ENCODE measurements around the gene INPP5F. TPM values are rescaled to one million over a fixed set of nuclear protein-coding genes. Genes with fewer than 3 reads are reported as not detected.

The INPP5F gene
- polyA plus RNA-seq, 1 donor (not counting 4 experiments of a cell fraction or from before 2014, with no cell fraction given), result 21.1 TPM

- DNase-seq (ENCODE audit: low read depth, low spot score) (no peak), FAIRE-seq (no peak)
- no peak for TF ChIP-seq EZH2 (IDR thresholded peaks at IDR 0.05; ENCODE audit: low read length)
- no peak for TF ChIP-seq CTCF (optimal IDR thresholded peaks at IDR 0.05 in 1 of 3, IDR thresholded peaks at IDR 0.05 in 1 of 3, conservative IDR thresholded peaks at IDR 0.05 in 1 of 3; ENCODE audit: extremely low read depth in 1 of 3, insufficient read depth in 2 of 3, low read length in 3 of 3)
- H3K27me3 ChIP-seq (ENCODE audit: control insufficient read depth, extremely low read depth, insufficient read depth, low read length), result no peaks in the 10 kb centered on the region
- no peaks in the 10 kb centered on the region for H3K9me1 ChIP-seq (ENCODE audit: control insufficient read depth, extremely low read depth, insufficient read depth, low read length)
- no peak overlapping the region for H3K4me3 ChIP-seq (ENCODE audit: control insufficient read depth in 2 of 3, extremely low read depth in 1 of 3, insufficient read depth in 2 of 3, low read depth in 1 of 3, low read length in 3 of 3)
- H3K36me3 ChIP-seq (ENCODE audit: control insufficient read depth in 2 of 2, extremely low read depth in 1 of 2, insufficient read depth in 2 of 2, low read length in 2 of 2), result no peaks in the 10 kb centered on the region
- H3K9ac ChIP-seq (ENCODE audit: control insufficient read depth, extremely low read depth, insufficient read depth, low read length), result no peak overlapping the region
- dilution Hi-C loops (cut with MboI; ENCODE audit: extremely low pct_ligation_motif_present, low sequenced_read_pairs), result no loop called here
- H4K20me1 ChIP-seq (ENCODE audit: control insufficient read depth, extremely low read depth, insufficient read depth, low read length), result no peaks in the 10 kb centered on the region
- H2AFZ ChIP-seq (ENCODE audit: control insufficient read depth, low read length), result no peak overlapping the region
- H3K4me2 ChIP-seq (ENCODE audit: control insufficient read depth, extremely low read depth, insufficient read depth, low read depth, low read length), result peak overlapping the region; percentile 17
- H3K27ac ChIP-seq (ENCODE audit: control insufficient read depth, insufficient read depth, low read length), result no peak overlapping the region
- peaks cover 54% of the 10 kb centered on the region for H3K4me1 ChIP-seq (ENCODE audit: control insufficient read depth, extremely low read depth, insufficient read depth, low read length)
- H3K79me2 ChIP-seq (ENCODE audit: control insufficient read depth, insufficient read depth, low read length), result peaks cover 58% of the 10 kb centered on the region
- no peaks in the 10 kb centered on the region for H3K9me3 ChIP-seq (ENCODE audit: control insufficient read depth, low read depth, low read length)
Observed at GRCh38 chr10:119735451-119735850, 9.6 kb downstream of the INPP5F start.

DNA sequence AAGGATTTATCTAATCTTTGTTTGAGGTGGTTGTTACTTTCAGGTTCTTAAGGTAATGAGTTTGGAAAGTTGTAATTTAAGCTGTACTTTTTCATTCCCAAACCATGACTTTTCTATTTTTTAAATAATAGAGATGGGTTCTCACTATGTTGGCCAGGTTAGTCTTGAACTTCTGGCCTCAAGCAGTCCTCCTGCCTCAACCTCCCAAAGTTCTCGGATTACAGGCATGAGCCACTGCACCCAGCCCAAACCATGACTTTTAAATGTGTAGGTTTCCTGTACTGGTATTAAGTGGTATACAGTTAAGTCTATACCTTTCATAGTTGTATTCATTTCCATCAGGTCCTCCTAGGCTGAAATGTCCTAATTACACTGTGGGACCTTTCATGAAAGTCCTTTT is 10.4 kb downstream of the INPP5F start:
- peaks cover 54% of the 10 kb centered on the region for H3K4me1 ChIP-seq (ENCODE audit: control insufficient read depth, extremely low read depth, insufficient read depth, low read length)
- no peaks in the 10 kb centered on the region for H4K20me1 ChIP-seq (ENCODE audit: control insufficient read depth, extremely low read depth, insufficient read depth, low read length)
- H3K79me2 ChIP-seq (ENCODE audit: control insufficient read depth, insufficient read depth, low read length), result peaks cover 63% of the 10 kb centered on the region
- no peak overlapping the region for H3K27ac ChIP-seq (ENCODE audit: control insufficient read depth, insufficient read depth, low read length)
- no peak overlapping the region for H3K4me3 ChIP-seq (ENCODE audit: control insufficient read depth in 2 of 3, extremely low read depth in 1 of 3, insufficient read depth in 2 of 3, low read depth in 1 of 3, low read length in 3 of 3)
- DNase-seq (ENCODE audit: low read depth, low spot score) (no peak), FAIRE-seq (no peak)
- no peaks in the 10 kb centered on the region for H3K9me3 ChIP-seq (ENCODE audit: control insufficient read depth, low read depth, low read length)
- no peaks in the 10 kb centered on the region for H3K27me3 ChIP-seq (ENCODE audit: control insufficient read depth, extremely low read depth, insufficient read depth, low read length)
- no peaks in the 10 kb centered on the region for H3K9me1 ChIP-seq (ENCODE audit: control insufficient read depth, extremely low read depth, insufficient read depth, low read length)
- TF ChIP-seq EZH2 (IDR thresholded peaks at IDR 0.05; ENCODE audit: low read length) (no peak), CTCF (optimal IDR thresholded peaks at IDR 0.05 in 1 of 3, IDR thresholded peaks at IDR 0.05 in 1 of 3, conservative IDR thresholded peaks at IDR 0.05 in 1 of 3; ENCODE audit: extremely low read depth in 1 of 3, insufficient read depth in 2 of 3, low read length in 3 of 3) (no peak)
- no peak overlapping the region for H3K4me2 ChIP-seq (ENCODE audit: control insufficient read depth, extremely low read depth, insufficient read depth, low read depth, low read length)
- dilution Hi-C loops (cut with MboI; ENCODE audit: extremely low pct_ligation_motif_present, low sequenced_read_pairs), result no loop called here
- no peak overlapping the region for H2AFZ ChIP-seq (ENCODE audit: control insufficient read depth, low read length)
- no peak overlapping the region for H3K9ac ChIP-seq (ENCODE audit: control insufficient read depth, extremely low read depth, insufficient read depth, low read length)
- H3K36me3 ChIP-seq (ENCODE audit: control insufficient read depth in 2 of 2, extremely low read depth in 1 of 2, insufficient read depth in 2 of 2, low read length in 2 of 2), result no peaks in the 10 kb centered on the region
